Suppressor macrophage treated with lipopolysaccharide for 1 hour (primary cell): ENCODE measurements around the gene MX2.
A peak's percentile ranks its signal among the peaks of the same experiment; 100 is the strongest.
"Not testable (repeated sequence)": the region's sequence is repeated elsewhere in the genome, so short reads cannot be mapped to it uniquely, and the experiment has no call there.

Source experiments
- DNase-seq, 3 donors: peaks; one replicate each; pipeline ENCODE4 v3.0.0-alpha.2; 2020 to 2022

MX2 gene

GRCh38 chr21:41388259-41388658 lies 26.4 kb downstream of the MX2 start:
- DNase-seq, result no peak

DNA sequence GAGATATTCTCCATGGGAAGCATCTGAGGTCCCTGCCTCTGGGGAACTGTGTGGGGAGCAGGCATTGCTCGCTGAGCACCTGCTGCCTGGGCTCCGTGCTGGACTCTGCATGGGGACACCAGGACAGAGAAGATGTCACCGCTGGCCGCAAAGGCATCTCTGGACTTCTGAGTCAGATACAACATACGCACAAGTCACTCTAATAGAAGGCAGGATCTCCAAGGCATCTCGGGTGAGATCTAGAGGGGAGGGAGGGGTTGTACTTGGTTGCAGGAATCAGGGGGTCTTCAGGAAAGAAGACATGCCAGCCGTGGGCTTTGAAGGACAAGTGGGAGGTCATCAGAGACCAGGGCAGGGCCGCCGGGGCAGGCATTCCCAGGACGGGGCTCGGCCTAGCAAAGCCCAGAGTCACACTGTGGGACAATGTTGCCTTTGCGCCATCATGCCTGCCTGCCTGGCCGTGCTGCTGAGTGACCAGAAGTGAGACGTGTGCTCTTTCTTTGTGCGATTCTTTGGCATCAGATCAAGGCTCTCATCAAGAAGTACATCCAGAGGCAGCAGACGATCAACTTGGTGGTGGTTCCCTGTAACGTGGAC lies 28.3 kb downstream of the MX2 start:
- no peak for DNase-seq

- DNase-seq, result no peak
Observed at GRCh38 chr21:41393876-41394465, 32.1 kb downstream of the MX2 start.

DNA sequence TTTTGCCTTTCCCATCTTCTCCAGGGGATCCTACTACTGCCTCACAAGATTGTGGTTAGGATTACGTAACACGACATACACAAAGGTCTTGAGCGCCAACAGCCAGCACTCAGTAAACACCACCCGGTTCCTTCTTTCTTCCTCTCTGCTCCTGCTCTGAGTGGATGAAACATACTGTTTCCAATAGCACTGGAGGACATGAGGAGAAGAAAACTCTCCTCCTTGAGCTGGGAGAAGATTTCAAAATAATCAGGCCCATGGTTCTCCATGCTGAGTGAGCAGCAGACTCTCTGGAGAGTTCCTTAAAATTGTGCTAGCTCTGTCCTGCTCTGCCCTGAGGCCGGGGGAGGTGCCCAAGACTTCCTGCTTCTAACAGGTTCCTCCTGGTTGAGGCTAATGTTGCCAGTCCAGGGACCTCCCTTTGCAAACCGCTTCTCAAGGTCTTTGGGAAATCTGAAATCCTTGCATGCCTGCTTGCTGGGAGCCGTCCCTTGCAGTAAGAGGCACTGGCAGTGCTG lies 34.8 kb downstream of the MX2 start:
- peak; percentile 71 to 74 (median 72) for DNase-seq

DNA sequence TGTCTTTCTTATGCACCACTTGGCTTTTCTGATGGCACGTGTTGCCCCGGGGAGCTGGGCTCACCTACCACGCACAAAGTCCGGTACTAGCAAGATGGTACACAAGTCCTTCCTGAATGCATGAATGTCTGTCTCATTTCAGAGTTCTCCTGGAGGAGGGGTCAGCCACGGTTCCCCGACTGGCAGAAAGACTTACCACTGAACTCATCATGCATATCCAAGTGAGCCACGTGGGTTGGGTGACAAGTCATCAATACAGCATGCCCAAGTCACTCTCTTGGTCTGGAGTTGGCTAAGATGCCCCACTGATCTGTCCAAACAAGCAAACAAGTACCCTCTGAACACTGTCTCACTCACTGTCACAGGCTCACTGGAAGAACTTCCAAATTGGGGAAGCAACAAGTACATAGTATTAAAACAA lies 35.7 kb downstream of the MX2 start:
- peak; percentile 50 to 70 (median 61) for DNase-seq

GRCh38 chr21:41398251-41398650 lies 36.4 kb downstream of the MX2 start:
- no peak for DNase-seq

GRCh38 chr21:41398831-41399230 lies 37.0 kb downstream of the MX2 start:
- no peak for DNase-seq

- DNase-seq, result no peak
Observed at GRCh38 chr21:41399246-41399800, 37.5 kb downstream of the MX2 start.

DNA sequence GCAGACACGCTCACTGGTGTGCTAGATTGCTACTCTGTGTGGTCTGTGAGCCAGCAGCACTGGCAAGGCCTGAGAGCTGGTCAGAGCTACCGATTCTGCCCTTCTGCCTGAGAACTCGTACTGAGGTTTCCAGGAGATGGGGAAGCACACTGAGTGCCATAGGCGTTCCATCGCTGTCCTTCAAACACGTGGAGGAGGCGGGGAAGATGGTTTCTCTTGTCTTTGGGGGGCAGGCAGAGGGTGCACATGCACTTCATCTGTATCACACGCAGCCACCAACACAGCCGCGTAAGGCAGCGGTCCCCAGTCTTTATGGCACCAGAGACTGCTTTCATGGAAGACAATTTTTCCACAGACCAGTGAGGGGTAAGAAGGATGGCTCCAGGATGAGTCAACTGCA lies 40.4 kb downstream of the MX2 start:
- DNase-seq, result no peak

- DNase-seq, result no peak
Observed at GRCh38 chr21:41402796-41403195, 41.0 kb downstream of the MX2 start.

DNA sequence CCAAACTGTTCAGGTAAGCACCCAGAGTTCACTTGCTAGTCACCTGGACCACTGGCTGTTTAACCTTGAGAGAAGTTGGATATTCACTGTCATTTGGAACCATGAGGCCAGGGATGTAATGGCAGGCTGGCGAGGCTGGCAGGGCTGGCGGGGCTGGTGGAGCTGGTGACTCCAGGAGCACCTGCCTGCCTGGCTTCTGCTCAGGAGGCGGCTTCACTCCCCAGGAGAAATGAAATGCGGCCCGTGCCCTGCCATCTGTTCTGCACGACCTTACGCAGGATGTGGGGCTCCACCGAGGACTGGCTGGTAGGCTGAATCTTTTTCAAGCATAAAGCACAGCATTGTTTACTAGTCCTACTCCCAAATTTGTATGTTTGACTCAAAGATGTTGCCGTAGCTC lies 41.5 kb downstream of the MX2 start:
- DNase-seq, result no peak

GRCh38 chr21:41403966-41404365 lies 42.1 kb downstream of the MX2 start:
- DNase-seq, result no peak

DNA sequence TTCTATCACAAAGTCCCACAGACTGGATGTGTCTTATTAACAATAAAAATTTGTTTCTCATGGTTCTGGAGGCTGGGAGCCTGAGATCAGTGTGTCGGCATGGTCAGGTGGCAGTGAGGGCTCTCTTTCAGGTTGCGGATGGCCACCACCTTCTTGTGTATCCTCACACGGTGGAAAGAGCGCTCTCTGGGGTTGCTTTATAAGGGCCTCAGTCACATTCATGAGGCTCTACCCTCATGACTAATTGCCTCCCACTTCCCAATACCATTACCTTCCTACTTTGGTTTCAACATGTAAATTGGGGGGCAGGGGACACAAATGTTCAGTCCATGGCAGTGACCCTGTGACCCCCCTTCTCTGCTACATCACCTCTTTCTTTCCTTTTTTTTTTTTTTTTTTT lies 43.5 kb downstream of the MX2 start:
- DNase-seq, result peak; percentile 51 to 58 (median 53)

DNA sequence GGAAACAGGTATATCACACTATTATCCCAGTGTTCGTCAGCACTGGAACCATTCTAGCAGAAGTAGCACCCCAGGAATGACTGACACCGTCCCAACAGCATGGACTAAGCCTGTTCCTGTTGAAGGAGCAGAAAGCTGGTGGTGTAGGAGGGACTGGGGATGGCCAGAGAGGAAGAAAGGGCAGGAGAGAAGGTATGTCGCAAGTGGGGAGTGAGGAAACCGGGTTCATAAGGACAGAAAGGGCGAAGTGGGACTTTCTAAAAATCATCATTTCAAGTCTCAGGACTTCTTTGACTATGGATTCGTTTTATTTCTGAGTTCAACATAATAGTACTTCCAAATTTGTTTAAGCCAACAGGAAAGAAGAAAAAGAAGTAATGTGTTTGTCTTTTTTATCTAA lies 44.5 kb downstream of the MX2 start:
- peak; percentile 92 to 94 (median 94) for DNase-seq

GRCh38 chr21:41407541-41408460 lies 46.0 kb downstream of the MX2 start:
- DNase-seq, result no peak

- no peak for DNase-seq
Observed at GRCh38 chr21:41410361-41410760, 48.5 kb downstream of the MX2 start.

DNA sequence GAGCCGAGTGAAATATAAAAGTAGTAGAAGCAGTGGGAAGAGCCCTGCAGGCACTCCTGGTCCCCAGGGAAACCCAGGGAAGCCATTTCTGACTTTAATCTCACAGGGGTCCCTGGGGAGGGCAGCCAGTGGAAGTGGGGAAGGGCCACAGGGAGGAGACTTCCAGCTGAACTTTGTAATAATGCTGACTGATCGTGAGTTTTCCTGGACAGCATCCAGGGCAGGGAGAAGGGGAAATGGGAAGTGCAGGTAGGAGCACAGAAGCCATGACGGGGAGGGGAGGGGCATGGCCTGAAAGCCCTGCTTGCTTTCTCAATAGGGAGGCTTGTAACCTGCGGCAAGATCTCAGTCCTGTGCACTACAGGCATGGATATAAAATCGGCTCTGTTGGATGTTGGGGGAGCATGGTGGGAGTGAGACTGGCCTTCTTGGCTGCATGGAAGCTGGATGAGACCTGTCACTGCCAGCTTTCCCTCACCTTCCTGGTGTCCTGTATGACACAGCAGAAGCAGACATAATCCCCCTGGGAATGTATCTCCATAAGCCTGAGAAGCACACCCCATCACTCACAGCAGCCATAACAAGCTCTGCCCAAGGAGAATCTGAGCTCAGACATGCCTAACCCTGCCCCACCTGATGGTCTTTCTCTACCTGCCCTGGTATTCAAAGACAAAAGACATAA lies 49.1 kb downstream of the MX2 start:
- DNase-seq, result no peak

DNA sequence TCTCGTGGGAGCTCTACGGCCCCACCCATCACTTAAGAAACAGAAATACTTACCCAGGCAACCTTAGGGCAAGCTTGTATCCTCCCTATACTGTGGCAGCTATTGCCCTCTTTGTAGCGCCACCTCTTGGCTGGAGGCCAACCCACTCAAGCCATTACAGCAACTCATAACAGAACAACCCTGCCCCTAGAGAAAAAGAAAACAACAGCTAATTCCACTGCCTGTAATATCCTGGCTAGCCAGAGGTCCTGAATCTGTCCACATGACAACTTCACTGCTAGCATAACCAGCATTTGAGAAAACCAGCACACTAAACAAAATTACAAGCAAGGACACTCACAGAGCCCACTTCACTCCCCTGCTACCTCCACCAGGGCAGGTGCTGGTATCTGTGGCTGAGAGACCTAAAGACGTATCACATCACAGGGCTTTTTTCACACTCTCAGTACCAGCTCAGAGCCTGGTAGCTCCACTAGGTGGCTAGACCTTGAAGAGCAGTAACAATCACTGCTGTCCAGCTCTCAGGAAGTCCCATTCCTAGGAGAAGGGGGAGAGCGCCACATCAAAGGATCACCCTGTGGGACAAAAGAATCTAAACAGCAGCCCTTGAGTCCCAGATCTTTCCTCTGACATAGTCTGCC lies 49.7 kb downstream of the MX2 start:
- peak in 2 of 3 donors; percentile 55 to 56 for DNase-seq

- DNase-seq, result not testable (repeated sequence)
Observed at GRCh38 chr21:41417505-41417904, 55.7 kb downstream of the MX2 start.

DNA sequence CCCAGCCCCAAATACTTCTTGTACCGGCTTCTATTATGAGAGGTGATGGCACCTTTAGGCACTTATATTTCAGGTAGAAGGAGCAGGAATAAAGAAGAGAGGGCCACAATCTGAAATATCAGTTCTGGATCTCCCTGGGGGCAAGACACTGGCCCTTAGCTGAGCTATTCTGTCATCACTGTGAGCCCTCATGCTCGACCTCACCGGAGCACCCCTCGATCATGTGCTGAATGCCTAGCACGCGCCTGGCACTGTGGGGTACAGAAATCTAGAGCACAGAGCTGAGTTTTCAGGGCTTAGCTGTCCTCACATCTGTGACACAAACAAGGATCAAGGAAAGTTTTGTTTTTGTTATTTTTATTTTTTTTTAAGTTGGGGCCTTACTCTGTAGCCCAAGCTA lies 56.6 kb downstream of the MX2 start:
- DNase-seq, result no peak

- no peak for DNase-seq
Observed at GRCh38 chr21:41418956-41419680, 57.3 kb downstream of the MX2 start.
